ENCODE data around the gene FBXO5.
A peak's percentile ranks its signal among the peaks of the same experiment; 100 is the strongest.

FBXO5 gene

GRCh38 chr6:152981989-152982903 lies 595 bp downstream of the FBXO5 start:
- TF ChIP-seq POLR2A (IDR thresholded peaks at IDR 0.05; ENCODE audit: extremely low read depth, insufficient read length), result no peak
- TF ChIP-seq CTCF (IDR thresholded peaks at IDR 0.05; ENCODE audit: low read depth, low read length), result no peak
- TF ChIP-seq, protein P1, sequence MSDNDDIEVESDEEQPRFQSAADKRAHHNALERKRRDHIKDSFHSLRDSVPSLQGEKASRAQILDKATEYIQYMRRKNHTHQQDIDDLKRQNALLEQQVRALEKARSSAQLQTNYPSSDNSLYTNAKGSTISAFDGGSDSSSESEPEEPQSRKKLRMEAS (IDR thresholded peaks at IDR 0.05; ENCODE audit: low read depth, low read length), result no peak
- no peak for TF ChIP-seq MYC (IDR thresholded peaks at IDR 0.05; ENCODE audit: low read depth, low read length)
- peak; percentile 47 for DNase-seq (ENCODE audit: low read depth)

GRCh38 chr6:152981219-152981618 lies 1.6 kb downstream of the FBXO5 start:
- peak overlapping the region; percentile 87 for H3K4me3 ChIP-seq (ENCODE audit: low read depth, low read length)
- TF ChIP-seq POLR2A (IDR thresholded peaks at IDR 0.05; ENCODE audit: extremely low read depth, insufficient read length) (no peak), MYC (IDR thresholded peaks at IDR 0.05; ENCODE audit: low read depth, low read length) (no peak), CTCF (IDR thresholded peaks at IDR 0.05; ENCODE audit: low read depth, low read length) (no peak)
- TF ChIP-seq, protein P1 (IDR thresholded peaks at IDR 0.05; ENCODE audit: low read depth, low read length), result no peak
- DNase-seq (ENCODE audit: low read depth), result no peak

More at GRCh38 chr6:152981989-152982903, 595 bp downstream of the FBXO5 start:
- H3K4me3 ChIP-seq (ENCODE audit: low read depth, low read length), result peak overlapping the region; percentile 87

GRCh38 chr6:152980656-152981055 lies 2.2 kb downstream of the FBXO5 start:
- peak overlapping the region; percentile 87 for H3K4me3 ChIP-seq (ENCODE audit: low read depth, low read length)
- no peak for DNase-seq (ENCODE audit: low read depth)

GRCh38 chr6:152979116-152979515 lies 3.7 kb downstream of the FBXO5 start:
- DNase-seq (ENCODE audit: low read depth), result no peak
- peak overlapping the region; percentile 87 for H3K4me3 ChIP-seq (ENCODE audit: low read depth, low read length)
- no peak for TF ChIP-seq MYC (IDR thresholded peaks at IDR 0.05; ENCODE audit: low read depth, low read length)
- TF ChIP-seq POLR2A (IDR thresholded peaks at IDR 0.05; ENCODE audit: extremely low read depth, insufficient read length), result no peak
- TF ChIP-seq, protein P1 (IDR thresholded peaks at IDR 0.05; ENCODE audit: low read depth, low read length), result no peak
- TF ChIP-seq CTCF (IDR thresholded peaks at IDR 0.05; ENCODE audit: low read depth, low read length), result no peak

More at GRCh38 chr6:152980656-152981055, 2.2 kb downstream of the FBXO5 start:
- TF ChIP-seq, protein P1 (IDR thresholded peaks at IDR 0.05; ENCODE audit: low read depth, low read length), result no peak
- no peak for TF ChIP-seq POLR2A (IDR thresholded peaks at IDR 0.05; ENCODE audit: extremely low read depth, insufficient read length)
- TF ChIP-seq MYC (IDR thresholded peaks at IDR 0.05; ENCODE audit: low read depth, low read length), result no peak
- TF ChIP-seq CTCF (IDR thresholded peaks at IDR 0.05; ENCODE audit: low read depth, low read length), result no peak

- DNase-seq (ENCODE audit: low read depth), result no peak
- H3K4me3 ChIP-seq (ENCODE audit: low read depth, low read length), result peak overlapping the region; percentile 12
- TF ChIP-seq, protein P1 (IDR thresholded peaks at IDR 0.05; ENCODE audit: low read depth, low read length), result no peak
- no peak for TF ChIP-seq CTCF (IDR thresholded peaks at IDR 0.05; ENCODE audit: low read depth, low read length)
Observed at GRCh38 chr6:152978058-152978457, 4.8 kb downstream of the FBXO5 start.
